Body of pancreas (tissue), 4 donors: Measurements from ENCODE around the gene OR56A1.

Source experiments
- CTCF ChIP-seq, 7 experiments: fragments of 450-650 bp in 4 of 7; fragments of 200-600 bp in 3 of 7; sonication (generic) in 3 of 7; IDR thresholded peaks; one replicate each; pipeline ENCODE4 v1.5.1; 2016 to 2019; ENCODE audit warnings: antibody characterized with exemption in 7 of 7
- POLR2A ChIP-seq, 3 donors: fragments of 450-650 bp; IDR thresholded peaks; one replicate each; pipeline ENCODE4 v1.6.1; 2016; ENCODE audit warnings: antibody characterized with exemption in 3 of 3, mild to moderate bottlenecking in 2 of 3

DNA sequence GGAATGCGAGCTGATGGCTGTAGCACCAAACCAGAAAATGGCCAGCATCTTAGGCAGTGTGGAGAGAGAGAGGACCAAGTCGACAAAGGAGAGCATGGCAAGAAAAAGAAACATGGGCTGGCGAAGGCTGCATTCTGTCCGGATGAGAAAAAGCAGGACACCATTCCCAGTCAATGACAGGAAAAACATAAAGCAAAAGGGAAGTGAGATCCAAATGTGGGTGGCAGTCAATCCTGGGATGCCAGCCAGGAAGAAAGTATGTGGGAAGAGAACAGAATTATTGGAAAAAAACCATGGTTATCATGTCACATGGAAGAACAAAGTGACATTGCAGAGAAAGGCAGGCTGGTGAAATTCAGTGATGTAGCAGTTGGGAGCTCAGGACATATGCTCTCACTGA is 36.9 kb upstream of the OR56A1 start:
- no peak for TF ChIP-seq POLR2A (IDR thresholded peaks at IDR 0.05)
- no peak for TF ChIP-seq CTCF (IDR thresholded peaks at IDR 0.05)
